Stimulated activated CD8-positive, alpha-beta memory T cell treated with anti-CD3 and anti-CD28 coated beads, Interleukin-12 subunit alpha, Interleukin-12 subunit beta, amount 100 ng/mL, for 1 hour (primary cell): Measurements from ENCODE around the gene RC3H1.
"Not testable (repeated sequence)": the region's sequence is repeated elsewhere in the genome, so short reads cannot be mapped to it uniquely, and the experiment has no call there.

ENCODE experiments used
- DNase-seq: peaks from one replicate; pipeline ENCODE4 v3.0.0-alpha.2; 2020; ENCODE audit warnings: low read depth

Gene RC3H1

DNA sequence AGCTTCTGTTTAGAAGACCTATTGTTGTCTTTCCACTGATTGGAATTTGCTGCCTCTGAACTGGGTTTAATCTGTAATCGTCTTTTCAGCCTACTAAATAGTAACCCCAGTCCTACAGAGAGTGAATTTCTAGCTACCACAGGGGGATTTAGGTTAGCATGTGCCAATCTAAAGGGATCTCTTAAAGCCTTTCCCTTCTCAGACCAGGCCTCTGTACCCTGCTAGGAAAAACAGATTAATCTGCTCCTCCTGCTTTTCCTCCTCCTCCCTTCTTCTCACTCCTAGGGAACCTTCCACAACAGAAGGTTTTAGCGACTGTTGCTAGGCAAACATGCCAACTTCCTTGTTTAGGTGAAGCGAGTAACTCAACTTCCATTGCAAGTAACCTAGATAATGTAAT lies 1.3 kb upstream of the RC3H1 start:
- no peak for DNase-seq

DNA sequence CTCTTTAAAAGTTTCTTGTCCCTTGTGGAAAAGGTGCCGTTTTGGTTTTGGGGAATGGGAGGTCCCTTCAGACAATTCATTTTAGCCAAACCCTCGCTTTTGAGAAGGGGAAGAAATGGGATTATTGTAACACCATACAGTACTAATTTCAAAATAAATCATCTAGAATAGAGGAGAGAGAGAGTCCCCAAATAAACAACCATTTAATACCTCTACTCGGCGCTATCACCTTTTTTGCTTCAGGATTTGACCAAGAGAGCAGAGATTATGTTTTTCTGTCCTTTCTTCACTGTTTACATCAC lies 770 bp upstream of the RC3H1 start:
- DNase-seq: no peak

DNA sequence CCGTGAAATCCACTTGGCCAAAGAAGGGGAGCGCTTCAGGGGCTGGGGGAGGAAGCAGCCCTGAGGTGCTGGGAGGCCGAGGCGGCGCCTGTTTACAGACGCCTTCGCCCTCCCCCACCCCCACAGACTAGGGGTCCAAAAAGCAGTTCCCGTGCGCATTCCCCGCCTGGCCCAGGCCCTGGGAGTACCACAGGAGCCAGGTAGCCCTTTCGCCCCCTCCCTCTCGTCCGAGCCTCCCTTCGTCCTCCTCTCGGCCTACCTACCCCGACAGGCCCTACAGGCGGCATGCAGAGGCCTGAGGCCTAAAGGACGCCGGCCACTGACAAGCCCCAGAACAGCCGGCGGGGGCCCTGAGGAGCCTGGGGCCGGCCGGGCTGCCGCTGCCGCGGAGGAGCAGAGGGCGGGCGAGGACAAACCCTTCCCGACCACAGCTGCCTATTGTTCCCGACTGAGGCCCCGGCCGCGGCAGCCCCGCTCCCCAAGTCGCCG lies 522 bp downstream of the RC3H1 start:
- peak; percentile 4 for DNase-seq

DNA sequence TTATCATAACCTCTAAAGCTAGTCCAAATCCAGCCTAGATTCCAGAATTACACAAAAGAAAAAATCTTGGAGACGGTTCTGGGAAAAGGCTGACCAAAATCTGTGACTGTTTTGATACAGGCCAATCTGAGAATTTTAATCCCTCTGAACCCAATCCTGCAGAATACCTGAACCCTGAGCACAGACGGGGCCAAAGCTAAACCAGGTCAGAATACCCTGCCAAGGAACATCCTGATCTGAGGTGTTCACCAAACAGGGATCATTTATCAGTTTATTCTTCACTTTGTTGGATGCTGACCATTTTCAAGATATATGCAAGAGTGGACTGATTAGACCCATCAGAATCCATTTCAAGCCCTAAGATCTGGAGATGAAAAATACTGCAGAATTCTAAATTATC lies 3.6 kb downstream of the RC3H1 start:
- DNase-seq: no peak

DNA sequence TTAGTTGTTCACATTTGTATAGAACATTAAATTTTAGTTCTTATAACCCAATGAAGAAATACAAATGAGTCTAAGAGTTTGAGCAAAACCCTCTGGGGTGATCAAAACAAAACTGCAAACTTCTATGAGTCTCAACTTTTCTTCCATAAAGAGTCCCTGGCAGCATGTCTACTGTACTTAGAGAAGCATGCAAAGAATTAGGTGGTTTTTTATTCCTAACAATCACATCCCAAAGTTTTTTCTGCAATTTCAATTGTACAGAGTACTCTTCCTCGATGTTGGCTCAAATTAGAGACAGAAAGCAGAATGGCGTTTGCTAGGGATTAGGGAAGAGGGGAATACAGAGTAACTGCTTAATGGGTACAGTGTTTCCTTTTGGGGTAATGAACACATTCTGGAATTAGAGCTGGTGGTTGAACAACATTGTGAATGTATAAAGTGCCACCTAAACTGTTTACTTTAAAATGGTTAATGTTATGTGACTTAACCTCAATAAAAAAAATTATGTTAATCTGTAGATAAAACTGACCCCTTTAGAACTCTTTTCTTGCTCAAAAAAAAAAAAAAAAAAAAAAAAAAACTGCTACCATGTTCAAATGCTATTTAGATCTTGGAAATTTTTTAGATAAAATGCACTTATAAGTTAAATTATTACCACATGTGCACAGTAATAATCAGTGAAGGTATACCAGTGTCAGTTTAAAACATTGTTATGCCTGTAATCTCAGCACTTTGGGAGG lies 4.8 kb downstream of the RC3H1 start:
- no peak for DNase-seq

DNA sequence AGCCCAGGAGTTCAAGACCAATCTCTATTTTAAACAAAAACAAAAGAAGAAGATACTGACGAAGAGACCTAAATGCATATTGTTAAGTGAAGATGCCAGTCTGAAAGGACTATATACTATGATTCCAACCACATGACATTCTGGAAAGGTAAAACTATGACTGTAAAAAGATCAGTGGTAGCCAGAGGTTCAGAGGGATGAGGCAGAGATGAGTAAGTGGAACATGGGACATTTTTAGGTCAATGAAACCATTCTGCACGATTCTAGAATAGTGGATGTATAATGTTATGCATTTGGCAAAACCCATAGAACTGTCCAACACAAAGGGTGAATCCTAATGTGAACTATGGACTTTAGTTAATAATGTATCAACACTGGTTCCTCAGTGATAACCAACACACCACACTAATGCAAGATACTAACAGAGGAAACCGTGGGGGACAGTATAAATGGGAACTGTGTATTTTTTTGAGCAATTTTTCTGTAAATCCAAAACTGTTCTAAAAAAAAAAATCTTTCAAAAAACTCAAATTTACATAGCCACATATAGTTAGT lies 8.2 kb downstream of the RC3H1 start:
- DNase-seq: no peak

DNA sequence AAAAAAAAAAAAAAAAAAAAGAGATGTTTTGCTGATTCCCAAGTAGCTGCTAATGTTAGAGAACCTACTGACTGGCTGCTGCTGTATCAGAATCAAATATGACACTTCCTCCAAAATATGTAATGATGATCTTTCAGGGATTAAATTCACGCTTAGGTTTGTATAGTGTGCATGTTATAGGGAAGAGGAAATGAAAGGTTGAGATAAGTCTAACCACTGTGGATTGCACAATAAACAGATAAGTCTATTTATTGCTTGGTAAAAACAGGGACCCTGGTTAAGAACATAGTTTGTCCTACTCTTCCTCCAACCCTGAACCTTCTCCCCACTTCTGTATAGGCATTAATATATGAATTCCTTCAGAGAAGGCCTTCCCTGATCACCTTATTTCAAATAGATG lies 13.2 kb downstream of the RC3H1 start:
- no peak for DNase-seq

DNA sequence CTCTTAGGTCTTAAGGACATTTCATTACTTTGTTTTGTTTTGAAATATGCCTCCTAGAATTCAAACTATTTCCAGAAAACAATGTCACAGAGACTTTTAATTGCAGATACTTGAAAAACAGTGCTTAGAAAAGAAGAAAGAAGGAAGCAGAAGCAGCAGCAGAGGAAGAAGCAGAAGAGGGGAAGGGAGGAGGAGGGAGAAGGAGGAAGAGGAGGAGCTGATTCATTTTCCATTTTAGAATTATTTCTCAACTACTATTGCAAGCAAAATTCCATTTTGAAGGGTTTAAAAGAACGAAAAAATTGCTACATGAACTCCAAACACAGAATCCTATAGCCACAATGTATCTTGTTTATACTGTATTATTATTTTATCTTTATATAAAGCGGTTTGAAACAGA lies 13.9 kb downstream of the RC3H1 start:
- DNase-seq: no peak

DNA sequence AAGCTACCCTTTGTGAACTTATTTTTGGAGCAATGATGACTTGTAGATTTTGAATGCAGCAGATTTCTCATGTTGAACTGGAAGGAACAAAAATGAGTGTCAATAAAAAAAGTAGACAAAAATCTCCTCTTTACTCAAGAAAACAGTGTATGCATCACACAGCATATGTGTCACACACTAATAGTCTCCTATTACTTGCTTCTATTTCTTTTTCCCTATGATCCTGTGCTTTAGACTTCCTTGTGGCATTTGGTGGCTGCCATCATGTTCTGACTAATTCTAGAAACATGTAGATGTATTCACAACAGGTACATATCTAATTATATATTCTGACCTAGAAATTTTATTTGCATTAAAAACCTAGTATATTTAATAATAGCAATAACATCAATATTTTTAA lies 14.3 kb downstream of the RC3H1 start:
- no peak for DNase-seq

DNA sequence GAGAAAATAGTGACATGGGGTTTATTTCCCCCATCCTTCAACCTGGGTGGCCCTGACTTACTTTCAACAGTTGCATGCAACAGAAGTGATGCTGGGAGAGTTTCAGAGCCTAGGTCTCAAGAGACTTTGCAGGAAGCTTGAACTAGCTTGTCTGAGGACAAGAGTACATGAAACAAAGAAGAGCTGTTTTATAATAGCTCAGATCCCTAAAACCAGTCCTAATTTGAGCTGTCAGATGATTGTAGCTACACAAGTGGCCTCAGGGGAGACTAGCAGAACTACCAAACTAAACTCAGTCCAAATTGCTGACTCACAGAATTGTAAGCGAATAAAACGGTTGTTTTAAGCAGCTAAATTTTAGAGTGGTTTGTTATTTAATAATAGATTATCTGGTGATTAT lies 17.1 kb downstream of the RC3H1 start:
- DNase-seq: no peak

DNA sequence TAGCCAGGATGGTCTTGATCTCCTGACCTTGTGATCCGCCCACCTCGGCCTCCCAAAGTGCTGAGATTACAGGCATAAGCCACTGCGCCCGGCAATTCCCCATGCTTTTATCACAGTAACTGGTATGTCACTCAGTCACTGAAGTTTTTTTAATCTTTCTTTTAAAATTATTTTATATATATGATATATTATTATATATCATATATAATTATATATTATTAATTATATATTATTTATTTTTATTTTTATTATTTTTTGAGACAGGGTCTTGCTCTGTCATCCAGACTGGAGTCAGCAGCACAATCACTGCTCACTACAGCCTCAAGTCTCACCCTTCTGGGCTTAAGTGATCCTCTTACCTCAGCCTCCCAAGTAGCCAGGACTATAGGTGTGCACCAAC lies 18.3 kb downstream of the RC3H1 start:
- no peak for DNase-seq

DNA sequence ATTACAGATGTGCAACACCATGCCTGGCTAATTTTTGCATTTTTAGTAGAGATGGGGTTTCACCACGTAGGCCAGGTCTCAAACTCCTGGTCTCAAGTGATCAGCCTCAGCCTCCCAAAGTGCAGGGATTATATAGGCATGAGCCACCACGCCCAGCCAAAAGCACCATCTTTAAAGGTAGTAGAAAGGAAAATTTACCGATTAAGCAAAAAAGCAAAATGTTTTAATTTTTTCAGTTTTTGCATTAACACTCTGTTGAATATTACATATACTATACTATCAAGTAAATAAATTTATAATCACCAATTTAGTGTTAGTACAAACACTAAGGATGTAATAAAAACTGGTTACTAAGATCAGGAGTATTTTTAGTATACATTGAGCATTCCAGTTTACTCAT lies 20.6 kb downstream of the RC3H1 start:
- DNase-seq: no peak

DNA sequence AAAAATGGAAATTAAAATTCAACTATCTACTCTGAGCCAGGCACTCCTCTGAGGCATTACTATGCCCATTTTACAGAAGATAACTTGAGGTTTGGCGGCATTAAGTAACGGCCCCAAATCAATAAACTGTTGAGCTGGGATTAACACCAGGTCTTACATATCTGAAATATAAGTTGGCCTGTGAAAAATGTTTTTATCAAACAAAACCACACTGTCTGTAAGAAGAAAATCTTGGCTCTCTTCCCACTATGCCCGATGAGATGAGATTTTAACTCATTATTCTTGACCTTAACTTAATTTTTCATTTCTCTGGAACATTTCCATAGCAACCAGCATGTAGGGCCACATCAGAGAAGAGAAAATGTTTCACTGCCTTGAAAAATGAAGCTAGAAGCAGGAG lies 21.8 kb downstream of the RC3H1 start:
- no peak for DNase-seq

DNA sequence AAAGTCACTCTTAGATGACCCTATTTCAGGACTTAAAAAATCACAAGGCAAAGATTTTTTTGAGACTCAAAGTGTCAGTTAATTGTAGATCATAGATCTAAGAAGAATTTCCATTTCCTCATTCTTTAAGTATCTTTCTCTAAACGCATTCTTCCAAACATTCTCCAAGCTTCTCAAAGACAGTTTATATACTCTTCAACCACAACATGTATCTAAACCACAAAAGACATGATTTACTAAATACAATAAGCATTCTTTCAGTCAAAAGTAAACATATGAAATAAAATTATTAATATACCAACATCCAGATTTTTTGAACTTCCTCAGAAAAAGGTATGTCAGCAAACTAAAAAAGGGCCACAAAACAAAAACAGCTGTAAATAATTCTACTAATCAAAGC lies 24.4 kb downstream of the RC3H1 start:
- no peak for DNase-seq

DNA sequence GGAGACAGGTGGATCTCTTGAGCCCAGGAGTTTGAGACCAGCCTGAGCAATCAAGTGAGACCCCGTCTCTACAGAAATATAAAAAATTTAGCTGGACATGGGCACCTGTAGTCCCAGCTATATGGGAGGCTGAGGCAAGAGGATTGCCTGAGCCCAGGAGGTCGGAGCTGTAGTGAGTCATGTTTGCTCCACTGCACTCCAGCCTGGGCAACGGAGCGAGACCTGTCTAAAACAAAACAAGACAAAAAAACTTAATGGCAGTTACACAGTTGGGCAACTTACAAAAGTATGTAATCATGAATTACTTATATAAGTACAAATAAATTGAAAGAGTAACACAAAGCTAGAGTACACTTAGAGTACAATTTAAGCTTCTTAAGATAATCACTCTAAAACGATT lies 25.2 kb downstream of the RC3H1 start:
- no peak for DNase-seq

DNA sequence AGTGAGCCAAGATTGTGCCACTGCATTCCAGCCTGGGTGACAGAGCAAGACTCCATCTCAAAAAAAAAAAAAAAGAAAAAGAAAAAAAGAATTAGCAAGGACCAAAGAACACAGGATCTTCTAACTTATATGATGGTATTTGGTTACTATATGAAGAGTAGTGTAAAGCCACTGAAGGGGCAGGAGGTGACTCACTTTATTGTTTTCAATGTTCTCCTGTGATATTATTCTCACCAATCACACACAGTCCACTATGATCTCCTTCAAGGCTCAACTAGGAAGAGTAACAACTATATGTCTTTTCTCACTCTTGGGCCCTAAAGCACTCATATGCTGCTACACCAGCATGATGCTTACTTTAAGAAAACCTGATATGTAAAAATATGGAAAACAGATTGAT lies 26.7 kb downstream of the RC3H1 start:
- no peak for DNase-seq

DNA sequence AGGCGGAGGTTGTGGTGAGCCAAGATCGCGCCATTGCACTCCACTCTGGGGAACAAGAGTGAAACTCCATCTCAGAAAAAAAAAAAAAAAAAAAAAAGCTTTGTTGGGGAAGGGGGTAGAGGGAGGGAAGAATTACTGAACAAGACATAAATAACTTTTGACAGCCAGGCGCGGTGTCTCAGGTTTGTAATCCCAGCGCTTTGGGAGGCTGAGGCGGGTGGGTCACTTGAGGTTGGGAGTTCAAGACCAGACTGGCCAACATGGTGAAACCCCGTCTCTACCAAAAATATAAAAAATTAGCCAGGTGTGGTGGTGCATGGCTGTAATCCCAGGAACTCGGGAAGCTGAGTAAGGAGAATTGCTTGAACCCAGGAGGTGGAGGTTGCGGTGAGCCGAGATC lies 28.2 kb downstream of the RC3H1 start:
- DNase-seq: not testable (repeated sequence)

DNA sequence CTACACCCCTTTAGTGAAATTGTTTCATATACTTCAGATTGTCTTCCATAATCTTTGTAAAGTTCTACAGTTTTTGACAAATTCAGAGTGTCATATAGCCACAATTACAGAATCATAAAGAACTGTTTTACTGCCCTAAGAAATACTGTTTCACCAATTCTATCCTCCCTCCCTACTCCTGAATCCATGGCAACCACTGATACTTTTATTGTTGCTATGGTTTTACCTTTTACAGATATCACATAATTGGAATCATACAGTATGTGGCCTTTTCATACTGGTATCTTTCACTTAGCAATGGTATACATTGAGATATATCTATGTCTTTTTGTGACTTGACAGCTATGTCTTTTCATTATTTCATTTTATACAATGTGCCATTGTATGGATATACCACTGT lies 34.1 kb downstream of the RC3H1 start:
- DNase-seq: no peak

DNA sequence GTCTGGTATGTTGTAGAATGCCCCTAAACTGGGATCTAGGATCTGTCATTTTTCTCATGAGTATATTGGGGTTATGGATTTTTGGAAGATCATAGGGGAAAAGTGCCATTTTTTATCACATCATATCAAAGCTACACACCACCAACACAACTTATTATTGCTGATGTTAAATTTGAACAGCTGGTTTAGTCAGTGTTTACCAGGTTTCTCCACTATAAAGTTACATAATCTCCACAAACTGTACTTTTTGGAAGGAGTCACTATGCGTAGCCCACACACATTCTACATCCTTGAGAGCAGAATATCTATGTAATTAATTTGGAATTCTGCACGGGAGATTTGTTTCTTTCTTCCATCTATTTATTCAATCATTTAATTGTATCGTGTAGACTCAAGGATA lies 35.2 kb downstream of the RC3H1 start:
- no peak for DNase-seq

DNA sequence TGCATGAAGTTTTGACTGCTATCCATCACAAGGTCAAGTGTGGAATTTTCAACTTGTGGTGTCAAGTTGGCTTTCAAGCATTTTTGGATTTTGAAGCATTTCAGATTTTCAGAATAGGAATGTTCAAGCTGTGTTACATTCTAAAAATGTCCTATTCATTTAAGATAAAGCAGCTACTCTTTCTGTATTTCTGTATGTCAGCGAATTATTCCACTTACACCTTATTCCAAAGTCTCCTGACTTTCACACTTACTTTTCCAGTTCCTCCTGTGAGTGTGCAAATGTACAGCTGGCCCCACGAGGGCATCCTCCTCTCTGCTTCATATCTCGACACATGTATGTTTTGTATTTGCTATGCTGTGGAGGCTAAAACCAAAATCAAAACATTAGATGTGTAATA lies 51.9 kb downstream of the RC3H1 start:
- no peak for DNase-seq

DNA sequence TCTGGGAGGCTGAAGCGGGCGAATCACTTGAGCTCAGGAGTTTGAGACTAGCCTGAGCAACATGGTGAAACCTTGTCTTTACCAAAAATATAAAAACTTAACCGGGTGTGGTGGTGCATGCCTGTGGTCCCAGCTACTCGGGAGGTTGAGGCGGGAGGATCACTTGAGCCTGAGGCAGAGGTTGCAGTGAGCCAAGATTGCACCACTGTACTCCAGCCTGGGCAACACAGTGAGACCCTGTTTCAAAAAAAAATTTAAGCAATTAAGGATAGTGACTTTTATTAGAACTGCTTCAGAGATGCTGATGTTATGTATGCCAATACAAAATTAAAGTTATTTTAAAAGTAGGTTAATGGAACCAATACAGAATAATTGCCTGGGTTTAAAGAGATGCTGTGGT lies 56.3 kb downstream of the RC3H1 start:
- not testable (repeated sequence) for DNase-seq

DNA sequence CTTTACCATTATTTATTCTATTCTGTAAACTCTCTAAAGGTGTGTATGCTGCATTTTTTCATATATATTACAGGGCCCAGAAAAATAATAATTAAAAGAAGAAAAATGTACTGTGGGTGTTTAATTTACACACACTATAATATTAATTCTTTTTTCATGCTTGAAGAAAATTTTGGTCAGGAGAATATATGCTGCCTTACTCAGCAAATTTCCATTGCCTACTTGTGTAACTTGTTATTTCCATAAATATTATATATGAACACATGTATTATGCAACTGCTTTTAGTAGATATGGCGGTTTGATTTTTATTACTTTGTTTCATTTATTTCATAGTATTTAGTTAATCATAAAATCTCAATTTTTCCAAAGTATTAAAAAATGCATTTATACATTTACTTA lies 58.7 kb downstream of the RC3H1 start:
- DNase-seq: no peak

DNA sequence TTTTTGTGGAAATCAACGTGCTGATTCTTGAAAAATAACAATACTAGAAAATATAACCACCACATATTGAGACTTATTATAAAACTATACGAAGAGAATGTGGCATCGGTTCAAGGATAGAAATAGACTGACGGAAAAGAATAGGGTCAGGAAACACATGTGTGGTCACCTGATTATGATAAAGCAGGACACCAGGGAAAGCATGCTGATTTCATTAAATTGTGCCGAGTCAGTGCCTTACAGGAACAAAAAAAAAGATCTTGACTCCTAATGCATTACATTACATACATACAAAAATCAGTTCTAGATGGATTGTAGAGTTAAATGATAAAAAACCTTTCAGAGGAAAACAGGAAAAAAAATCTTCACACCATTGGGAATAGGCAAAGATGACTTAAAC lies 61.5 kb downstream of the RC3H1 start:
- DNase-seq: no peak

DNA sequence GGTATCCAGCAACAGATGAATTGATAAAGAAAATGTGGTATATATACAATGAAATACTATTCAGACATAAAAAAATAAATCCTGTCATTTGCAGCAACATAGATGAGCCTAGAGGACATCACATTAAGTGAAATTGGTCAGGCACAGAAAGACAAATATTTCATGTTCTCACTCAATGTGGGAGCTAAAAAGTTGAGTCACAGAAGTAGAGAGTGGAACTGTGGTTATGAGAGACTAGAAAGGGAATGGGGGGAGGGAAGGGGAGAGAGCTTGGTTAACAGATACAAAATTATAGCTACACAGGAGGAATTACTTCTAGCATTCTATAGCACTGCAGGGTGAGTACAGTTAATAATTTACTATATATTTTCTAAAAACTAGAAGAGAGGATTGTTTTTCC lies 68.0 kb downstream of the RC3H1 start:
- no peak for DNase-seq
